ENCODE measurements around the gene PLEKHA3.

DNA sequence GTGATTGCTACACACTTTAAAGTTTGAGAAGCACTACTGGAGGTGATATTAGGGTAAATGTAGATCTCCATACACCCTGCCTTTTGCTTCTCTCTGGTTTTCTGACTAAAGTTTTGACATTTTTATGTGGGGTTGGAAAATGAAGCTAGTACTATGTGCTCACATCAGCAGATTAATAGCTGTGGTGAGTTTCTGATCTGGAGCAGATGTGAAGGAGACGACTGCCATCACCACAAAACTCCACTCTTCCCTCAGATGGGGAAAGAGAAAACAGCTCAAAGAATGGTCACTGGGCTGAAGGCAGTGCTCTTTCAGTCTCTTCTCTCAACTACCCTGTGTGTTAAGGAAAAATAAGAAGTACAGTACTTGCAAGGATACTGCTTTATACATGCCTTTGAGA lies 37.2 kb downstream of the PLEKHA3 start:
- TF ChIP-seq POLR2AphosphoS5 (IDR thresholded peaks at IDR 0.05; ENCODE audit: low read depth, low read length): no peak
- TF ChIP-seq, protein P1, sequence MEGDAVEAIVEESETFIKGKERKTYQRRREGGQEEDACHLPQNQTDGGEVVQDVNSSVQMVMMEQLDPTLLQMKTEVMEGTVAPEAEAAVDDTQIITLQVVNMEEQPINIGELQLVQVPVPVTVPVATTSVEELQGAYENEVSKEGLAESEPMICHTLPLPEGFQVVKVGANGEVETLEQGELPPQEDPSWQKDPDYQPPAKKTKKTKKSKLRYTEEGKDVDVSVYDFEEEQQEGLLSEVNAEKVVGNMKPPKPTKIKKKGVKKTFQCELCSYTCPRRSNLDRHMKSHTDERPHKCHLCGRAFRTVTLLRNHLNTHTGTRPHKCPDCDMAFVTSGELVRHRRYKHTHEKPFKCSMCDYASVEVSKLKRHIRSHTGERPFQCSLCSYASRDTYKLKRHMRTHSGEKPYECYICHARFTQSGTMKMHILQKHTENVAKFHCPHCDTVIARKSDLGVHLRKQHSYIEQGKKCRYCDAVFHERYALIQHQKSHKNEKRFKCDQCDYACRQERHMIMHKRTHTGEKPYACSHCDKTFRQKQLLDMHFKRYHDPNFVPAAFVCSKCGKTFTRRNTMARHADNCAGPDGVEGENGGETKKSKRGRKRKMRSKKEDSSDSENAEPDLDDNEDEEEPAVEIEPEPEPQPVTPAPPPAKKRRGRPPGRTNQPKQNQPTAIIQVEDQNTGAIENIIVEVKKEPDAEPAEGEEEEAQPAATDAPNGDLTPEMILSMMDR (IDR thresholded peaks at IDR 0.05): no peak
- TF ChIP-seq, protein P2, sequence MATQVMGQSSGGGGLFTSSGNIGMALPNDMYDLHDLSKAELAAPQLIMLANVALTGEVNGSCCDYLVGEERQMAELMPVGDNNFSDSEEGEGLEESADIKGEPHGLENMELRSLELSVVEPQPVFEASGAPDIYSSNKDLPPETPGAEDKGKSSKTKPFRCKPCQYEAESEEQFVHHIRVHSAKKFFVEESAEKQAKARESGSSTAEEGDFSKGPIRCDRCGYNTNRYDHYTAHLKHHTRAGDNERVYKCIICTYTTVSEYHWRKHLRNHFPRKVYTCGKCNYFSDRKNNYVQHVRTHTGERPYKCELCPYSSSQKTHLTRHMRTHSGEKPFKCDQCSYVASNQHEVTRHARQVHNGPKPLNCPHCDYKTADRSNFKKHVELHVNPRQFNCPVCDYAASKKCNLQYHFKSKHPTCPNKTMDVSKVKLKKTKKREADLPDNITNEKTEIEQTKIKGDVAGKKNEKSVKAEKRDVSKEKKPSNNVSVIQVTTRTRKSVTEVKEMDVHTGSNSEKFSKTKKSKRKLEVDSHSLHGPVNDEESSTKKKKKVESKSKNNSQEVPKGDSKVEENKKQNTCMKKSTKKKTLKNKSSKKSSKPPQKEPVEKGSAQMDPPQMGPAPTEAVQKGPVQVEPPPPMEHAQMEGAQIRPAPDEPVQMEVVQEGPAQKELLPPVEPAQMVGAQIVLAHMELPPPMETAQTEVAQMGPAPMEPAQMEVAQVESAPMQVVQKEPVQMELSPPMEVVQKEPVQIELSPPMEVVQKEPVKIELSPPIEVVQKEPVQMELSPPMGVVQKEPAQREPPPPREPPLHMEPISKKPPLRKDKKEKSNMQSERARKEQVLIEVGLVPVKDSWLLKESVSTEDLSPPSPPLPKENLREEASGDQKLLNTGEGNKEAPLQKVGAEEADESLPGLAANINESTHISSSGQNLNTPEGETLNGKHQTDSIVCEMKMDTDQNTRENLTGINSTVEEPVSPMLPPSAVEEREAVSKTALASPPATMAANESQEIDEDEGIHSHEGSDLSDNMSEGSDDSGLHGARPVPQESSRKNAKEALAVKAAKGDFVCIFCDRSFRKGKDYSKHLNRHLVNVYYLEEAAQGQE (IDR thresholded peaks at IDR 0.05; ENCODE audit: insufficient read depth in 1 of 2, low read depth in 2 of 2, low read length in 1 of 2): no peak
- no peak for TF ChIP-seq TCF7L2 (IDR thresholded peaks at IDR 0.05; ENCODE audit: low read depth, low read length)
